ENCODE results near the gene ASIC4. TPM values are rescaled to one million over a fixed set of nuclear protein-coding genes. Genes with fewer than 3 reads are reported as not detected.

Gene ASIC4
- total and polyA plus RNA-seq, 2 of the 13 experiments (the other 11 are each of a cell fraction or from before 2014, with no cell fraction given), result 0.03 TPM; not detected in 1

DNA sequence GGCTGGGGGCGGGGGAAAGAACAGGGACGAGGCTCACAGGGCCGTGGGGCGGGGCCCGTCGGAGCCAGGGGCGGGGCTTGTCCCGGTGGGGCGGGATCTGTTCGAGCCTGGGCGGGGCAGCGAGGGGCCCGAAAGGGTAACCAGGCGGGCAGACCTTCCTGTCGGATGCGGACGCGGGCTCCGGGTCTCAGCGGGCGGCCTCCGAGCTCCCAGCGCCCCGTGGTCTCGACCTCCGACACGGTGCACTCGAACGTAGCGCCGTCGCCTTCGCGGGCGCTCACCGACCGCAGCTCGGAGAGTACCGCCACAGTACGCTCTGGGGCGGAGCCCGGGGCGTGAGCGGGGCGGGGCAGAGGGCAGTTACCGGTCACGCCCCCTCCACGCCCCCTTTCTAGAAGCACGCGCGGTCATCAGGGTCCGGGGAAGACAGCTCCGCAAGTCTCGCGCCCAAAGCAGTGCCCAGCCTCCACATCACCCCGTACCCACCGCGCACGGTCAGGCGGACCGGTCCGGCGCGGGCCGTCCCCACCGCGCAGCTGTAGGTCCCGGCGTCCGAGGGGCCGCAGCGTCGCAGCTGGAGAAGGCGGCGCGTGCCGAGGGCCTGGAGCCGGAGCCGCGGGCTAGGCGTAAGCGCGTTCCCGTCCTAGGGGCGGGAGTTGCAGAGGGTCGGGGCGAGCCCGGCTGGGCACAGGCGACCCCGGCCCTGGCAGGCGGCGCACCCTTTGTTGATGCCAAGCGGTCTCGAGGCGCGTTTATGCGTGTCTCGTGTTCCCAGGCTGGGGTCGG, 38.3 kb downstream of the ASIC4 start (continued):
- TF ChIP-seq ZNF296 (CRISPR knock-in tag; conservative IDR thresholded peaks at IDR 0.05), result peak; percentile 85; the same call in 1 of the 2 replicates
- TF ChIP-seq, protein P1, sequence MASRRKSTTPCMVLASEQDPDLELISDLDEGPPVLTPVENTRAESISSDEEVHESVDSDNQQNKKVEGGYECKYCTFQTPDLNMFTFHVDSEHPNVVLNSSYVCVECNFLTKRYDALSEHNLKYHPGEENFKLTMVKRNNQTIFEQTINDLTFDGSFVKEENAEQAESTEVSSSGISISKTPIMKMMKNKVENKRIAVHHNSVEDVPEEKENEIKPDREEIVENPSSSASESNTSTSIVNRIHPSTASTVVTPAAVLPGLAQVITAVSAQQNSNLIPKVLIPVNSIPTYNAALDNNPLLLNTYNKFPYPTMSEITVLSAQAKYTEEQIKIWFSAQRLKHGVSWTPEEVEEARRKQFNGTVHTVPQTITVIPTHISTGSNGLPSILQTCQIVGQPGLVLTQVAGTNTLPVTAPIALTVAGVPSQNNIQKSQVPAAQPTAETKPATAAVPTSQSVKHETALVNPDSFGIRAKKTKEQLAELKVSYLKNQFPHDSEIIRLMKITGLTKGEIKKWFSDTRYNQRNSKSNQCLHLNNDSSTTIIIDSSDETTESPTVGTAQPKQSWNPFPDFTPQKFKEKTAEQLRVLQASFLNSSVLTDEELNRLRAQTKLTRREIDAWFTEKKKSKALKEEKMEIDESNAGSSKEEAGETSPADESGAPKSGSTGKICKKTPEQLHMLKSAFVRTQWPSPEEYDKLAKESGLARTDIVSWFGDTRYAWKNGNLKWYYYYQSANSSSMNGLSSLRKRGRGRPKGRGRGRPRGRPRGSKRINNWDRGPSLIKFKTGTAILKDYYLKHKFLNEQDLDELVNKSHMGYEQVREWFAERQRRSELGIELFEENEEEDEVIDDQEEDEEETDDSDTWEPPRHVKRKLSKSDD (CRISPR knock-in tag; IDR thresholded peaks at IDR 0.05; ENCODE audit: low read depth), result peak; percentile 65; the same call in 1 of the 2 replicates
- TF ChIP-seq, protein P2, sequence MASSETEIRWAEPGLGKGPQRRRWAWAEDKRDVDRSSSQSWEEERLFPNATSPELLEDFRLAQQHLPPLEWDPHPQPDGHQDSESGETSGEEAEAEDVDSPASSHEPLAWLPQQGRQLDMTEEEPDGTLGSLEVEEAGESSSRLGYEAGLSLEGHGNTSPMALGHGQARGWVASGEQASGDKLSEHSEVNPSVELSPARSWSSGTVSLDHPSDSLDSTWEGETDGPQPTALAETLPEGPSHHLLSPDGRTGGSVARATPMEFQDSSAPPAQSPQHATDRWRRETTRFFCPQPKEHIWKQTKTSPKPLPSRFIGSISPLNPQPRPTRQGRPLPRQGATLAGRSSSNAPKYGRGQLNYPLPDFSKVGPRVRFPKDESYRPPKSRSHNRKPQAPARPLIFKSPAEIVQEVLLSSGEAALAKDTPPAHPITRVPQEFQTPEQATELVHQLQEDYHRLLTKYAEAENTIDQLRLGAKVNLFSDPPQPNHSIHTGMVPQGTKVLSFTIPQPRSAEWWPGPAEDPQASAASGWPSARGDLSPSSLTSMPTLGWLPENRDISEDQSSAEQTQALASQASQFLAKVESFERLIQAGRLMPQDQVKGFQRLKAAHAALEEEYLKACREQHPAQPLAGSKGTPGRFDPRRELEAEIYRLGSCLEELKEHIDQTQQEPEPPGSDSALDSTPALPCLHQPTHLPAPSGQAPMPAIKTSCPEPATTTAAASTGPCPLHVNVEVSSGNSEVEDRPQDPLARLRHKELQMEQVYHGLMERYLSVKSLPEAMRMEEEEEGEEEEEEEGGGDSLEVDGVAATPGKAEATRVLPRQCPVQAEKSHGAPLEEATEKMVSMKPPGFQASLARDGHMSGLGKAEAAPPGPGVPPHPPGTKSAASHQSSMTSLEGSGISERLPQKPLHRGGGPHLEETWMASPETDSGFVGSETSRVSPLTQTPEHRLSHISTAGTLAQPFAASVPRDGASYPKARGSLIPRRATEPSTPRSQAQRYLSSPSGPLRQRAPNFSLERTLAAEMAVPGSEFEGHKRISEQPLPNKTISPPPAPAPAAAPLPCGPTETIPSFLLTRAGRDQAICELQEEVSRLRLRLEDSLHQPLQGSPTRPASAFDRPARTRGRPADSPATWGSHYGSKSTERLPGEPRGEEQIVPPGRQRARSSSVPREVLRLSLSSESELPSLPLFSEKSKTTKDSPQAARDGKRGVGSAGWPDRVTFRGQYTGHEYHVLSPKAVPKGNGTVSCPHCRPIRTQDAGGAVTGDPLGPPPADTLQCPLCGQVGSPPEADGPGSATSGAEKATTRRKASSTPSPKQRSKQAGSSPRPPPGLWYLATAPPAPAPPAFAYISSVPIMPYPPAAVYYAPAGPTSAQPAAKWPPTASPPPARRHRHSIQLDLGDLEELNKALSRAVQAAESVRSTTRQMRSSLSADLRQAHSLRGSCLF (CRISPR knock-in tag; IDR thresholded peaks at IDR 0.05; ENCODE audit: borderline replicate concordance), result no peak
- no peak for TF ChIP-seq KLF11 (CRISPR knock-in tag; IDR thresholded peaks at IDR 0.05)
- TF ChIP-seq DNMT1 (CRISPR knock-in tag; IDR thresholded peaks at IDR 0.05), result peak; percentile 63; the same call in 1 of the 2 replicates
- TF ChIP-seq, protein P3, sequence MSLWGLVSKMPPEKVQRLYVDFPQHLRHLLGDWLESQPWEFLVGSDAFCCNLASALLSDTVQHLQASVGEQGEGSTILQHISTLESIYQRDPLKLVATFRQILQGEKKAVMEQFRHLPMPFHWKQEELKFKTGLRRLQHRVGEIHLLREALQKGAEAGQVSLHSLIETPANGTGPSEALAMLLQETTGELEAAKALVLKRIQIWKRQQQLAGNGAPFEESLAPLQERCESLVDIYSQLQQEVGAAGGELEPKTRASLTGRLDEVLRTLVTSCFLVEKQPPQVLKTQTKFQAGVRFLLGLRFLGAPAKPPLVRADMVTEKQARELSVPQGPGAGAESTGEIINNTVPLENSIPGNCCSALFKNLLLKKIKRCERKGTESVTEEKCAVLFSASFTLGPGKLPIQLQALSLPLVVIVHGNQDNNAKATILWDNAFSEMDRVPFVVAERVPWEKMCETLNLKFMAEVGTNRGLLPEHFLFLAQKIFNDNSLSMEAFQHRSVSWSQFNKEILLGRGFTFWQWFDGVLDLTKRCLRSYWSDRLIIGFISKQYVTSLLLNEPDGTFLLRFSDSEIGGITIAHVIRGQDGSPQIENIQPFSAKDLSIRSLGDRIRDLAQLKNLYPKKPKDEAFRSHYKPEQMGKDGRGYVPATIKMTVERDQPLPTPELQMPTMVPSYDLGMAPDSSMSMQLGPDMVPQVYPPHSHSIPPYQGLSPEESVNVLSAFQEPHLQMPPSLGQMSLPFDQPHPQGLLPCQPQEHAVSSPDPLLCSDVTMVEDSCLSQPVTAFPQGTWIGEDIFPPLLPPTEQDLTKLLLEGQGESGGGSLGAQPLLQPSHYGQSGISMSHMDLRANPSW (CRISPR knock-in tag; IDR thresholded peaks at IDR 0.05; ENCODE audit: borderline replicate concordance), result peak; percentile 85; the same call in 1 of the 2 replicates
- TF ChIP-seq MXI1 (IDR thresholded peaks at IDR 0.05; ENCODE audit: borderline replicate concordance, low read depth, low read length), result peak; percentile 92; the same call in 2 of the 3 replicates
- TF ChIP-seq, protein P4, sequence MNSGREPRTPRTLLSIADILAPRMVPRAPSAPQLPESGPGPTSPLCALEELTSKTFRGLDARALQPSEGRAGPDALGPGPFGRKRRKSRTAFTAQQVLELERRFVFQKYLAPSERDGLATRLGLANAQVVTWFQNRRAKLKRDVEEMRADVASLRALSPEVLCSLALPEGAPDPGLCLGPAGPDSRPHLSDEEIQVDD (CRISPR knock-in tag; IDR thresholded peaks at IDR 0.05; ENCODE audit: borderline replicate concordance), result no peak
- peak; percentile 96 for TF ChIP-seq ZNF451 (CRISPR knock-in tag; IDR thresholded peaks at IDR 0.05)
- TF ChIP-seq ZNF446 (CRISPR knock-in tag; IDR thresholded peaks at IDR 0.05), result peak; percentile 27; the same call in 1 of the 2 replicates
- peak; percentile 14 for TF ChIP-seq PHF5A (CRISPR knock-in tag; IDR thresholded peaks at IDR 0.05; ENCODE audit: low read depth, unreplicated experiment)
- TF ChIP-seq MAZ (IDR thresholded peaks at IDR 0.05; ENCODE audit: borderline replicate concordance, low read depth, low read length), result peak; percentile 37; the same call in 1 of the 2 replicates
- peak; percentile 93 for TF ChIP-seq MAZ (CRISPR knock-in tag; IDR thresholded peaks at IDR 0.05; ENCODE audit: low read depth)
- no peak for TF ChIP-seq HDAC6 (IDR thresholded peaks at IDR 0.05; ENCODE audit: low read depth, low read length)
- no peak for TF ChIP-seq PHB2 (IDR thresholded peaks at IDR 0.05; ENCODE audit: partially characterized antibody)
- TF ChIP-seq ZNF354B (CRISPR knock-in tag; IDR thresholded peaks at IDR 0.05), result 0 out of 2 replicates have a peak, but pooled peaks have one; percentile 55
- no peak for TF ChIP-seq KMT2A (CRISPR knock-in tag; IDR thresholded peaks at IDR 0.05)
- TF ChIP-seq SRY (CRISPR knock-in tag; IDR thresholded peaks at IDR 0.05), result peak; percentile 48; the same call in 1 of the 2 replicates

All from HepG2 (cell line).